GM12878 (cell line): ENCODE results near the gene NEU1. TPM values are rescaled to one million over a fixed set of nuclear protein-coding genes. Genes with fewer than 3 reads are reported as not detected.

Experiments
- ATAC-seq: fragments of 200-7000 bp; cut with Tn5 transposase; 3 replicates; pipeline ENCODE4 v1.9.1; 2020; ENCODE audit warnings: mild to moderate bottlenecking, moderate library complexity
- BruUV-seq: library from RNA; stranded (reverse); fragments of 400-500 nt; replicated peaks from 2 replicates; lab custom pipeline; 2021; lab: Mats Ljungman, UMichigan
- CTCF ChIA-PET: fragments of 300-600 bp; sonication (Branson Sonifier 250); formaldehyde crosslinking; extraction: SDS; loops from one replicate; lab custom pipeline; 2021; ENCODE audit warnings: inconsistent platforms; lab: Yijun Ruan, JAX
- POLR2A ChIA-PET: fragments of 350-600 bp; formaldehyde crosslinking; extraction: SDS; loops from one replicate; lab custom pipeline; 2021; ENCODE audit warnings: inconsistent platforms; lab: Charles Lee
- RAD21 ChIA-PET: fragments of 300-600 bp; sonication (Branson Sonifier 250); formaldehyde crosslinking; loops from one replicate; lab custom pipeline; 2023; ENCODE audit warnings: antibody characterized with exemption; ENCODE audit not compliant: unreplicated experiment; lab: Charles Lee
- SMC1A ChIA-PET: fragments of 300-600 bp; sonication (Branson Sonifier 250); formaldehyde crosslinking; loops from one replicate; lab custom pipeline; 2023; ENCODE audit not compliant: unreplicated experiment, uncharacterized antibody; lab: Charles Lee
- DNase-seq: peaks from one replicate; pipeline ENCODE4 v3.0.0-alpha.2; 2011; ENCODE audit warnings: low read depth, low spot score
- FAIRE-seq: peaks from 3 replicates; lab custom pipeline; 2011; peaks lifted over from hg19 to GRCh38; lab: Jason Lieb, UNC
- H2AFZ ChIP-seq: 2 replicates; pipeline ENCODE4 v1.6.0; 2011; ENCODE audit warnings: low read depth, low read length, control low read depth; ENCODE audit not compliant: control insufficient read depth
- H3K27ac ChIP-seq: 2 replicates; pipeline ENCODE4 v1.5.1; 2011; ENCODE audit warnings: control low read depth; ENCODE audit not compliant: control insufficient read depth, insufficient read depth
- H3K27me3 ChIP-seq, 2 experiments: replicated peaks in 1 of 2; 2 replicates each; pipeline versions ENCODE4 v1.6.0 to v1.6.1; 2011; ENCODE audit warnings: low read length in 1 of 2; ENCODE audit not compliant: control insufficient read depth in 2 of 2, insufficient read depth in 2 of 2
- H3K36me3 ChIP-seq, 2 experiments: 2 replicates each; pipeline ENCODE4 v1.5.1; 2011; ENCODE audit warnings: low read length in 1 of 2; ENCODE audit not compliant: control insufficient read depth in 2 of 2, insufficient read depth in 2 of 2
- H3K4me1 ChIP-seq: 2 replicates; pipeline ENCODE4 v1.6.1; 2011; ENCODE audit warnings: mild to moderate bottlenecking, low read length, moderate library complexity, mixed read lengths; ENCODE audit not compliant: control insufficient read depth, insufficient read depth
- H3K4me2 ChIP-seq: 2 replicates; pipeline ENCODE4 v1.6.0; 2011; ENCODE audit warnings: control low read depth; ENCODE audit not compliant: control insufficient read depth, insufficient read depth
- H3K4me3 ChIP-seq: fragments of 200-600 bp; sonication (generic); 2 replicates; pipeline ENCODE4 v1.5.1; 2016
- H3K79me2 ChIP-seq: 2 replicates; pipeline ENCODE4 v1.6.0; 2011; ENCODE audit warnings: low read length; ENCODE audit not compliant: control insufficient read depth, insufficient read depth
- H3K9ac ChIP-seq: 2 replicates; pipeline ENCODE4 v1.8.0; 2011; ENCODE audit warnings: low read length, control low read depth, mixed read lengths; ENCODE audit not compliant: control insufficient read depth, insufficient read depth
- H3K9me3 ChIP-seq: replicated peaks from 3 replicates; pipeline ENCODE4 v1.5.1; 2011; ENCODE audit warnings: mild to moderate bottlenecking, low read length; ENCODE audit not compliant: control insufficient read depth, insufficient read depth
- H4K20me1 ChIP-seq: 2 replicates; pipeline ENCODE4 v1.6.0; 2011; ENCODE audit not compliant: control insufficient read depth, insufficient read depth
- ATF7 ChIP-seq: fragments of 450-650 bp; IDR thresholded peaks from 2 replicates; pipeline ENCODE4 v1.6.1; 2016; ENCODE audit warnings: low read depth, mild to moderate bottlenecking
- BHLHE40 ChIP-seq, 2 experiments: fragments of 450-650 bp in 1 of 2; IDR thresholded peaks; 2 replicates each; pipeline ENCODE4 v1.6.1; 2011 to 2017; ENCODE audit warnings: low read depth in 2 of 2, borderline replicate concordance in 1 of 2, improper control_type of control experiment in 1 of 2, low read length in 1 of 2, mild to moderate bottlenecking in 1 of 2
- BMI1 ChIP-seq: fragments of 450-650 bp; IDR thresholded peaks from 2 replicates; pipeline ENCODE4 v1.6.1; 2016; ENCODE audit warnings: mild to moderate bottlenecking, moderate library complexity, borderline replicate concordance
- EED ChIP-seq: sonication (generic); IDR thresholded peaks from 2 replicates; pipeline ENCODE4 v1.6.1; 2016; ENCODE audit warnings: antibody characterized with exemption, low read depth
- EGR1 ChIP-seq, 2 experiments: IDR thresholded peaks; 1 replicate in 1 of 2; 2 replicates in 1 of 2; pipeline ENCODE4 v1.6.1; 2011 to 2012; ENCODE audit warnings: low read depth in 2 of 2, low read length in 2 of 2, borderline replicate concordance in 1 of 2, mild to moderate bottlenecking in 1 of 2, moderate library complexity in 1 of 2
- EP300 ChIP-seq, 2 experiments: fragments of 150-350 bp in 1 of 2; IDR thresholded peaks; 2 replicates each; pipeline ENCODE4 v1.6.1; 2011 to 2012; ENCODE audit warnings: low read depth in 2 of 2, low read length in 2 of 2, borderline replicate concordance in 1 of 2, improper control_type of control experiment in 1 of 2, inconsistent platforms in 1 of 2; ENCODE audit not compliant: control insufficient read depth in 1 of 2
- IKZF2 ChIP-seq, 2 experiments: fragments of 450-650 bp; IDR thresholded peaks; 2 replicates each; pipeline ENCODE4 v1.6.1; 2017; ENCODE audit warnings: mild to moderate bottlenecking in 2 of 2, moderate library complexity in 2 of 2
- KAT2A ChIP-seq: conservative IDR thresholded peaks from 2 replicates; pipeline ENCODE4 v1.6.1; 2011; ENCODE audit warnings: low read depth, low read length; ENCODE audit not compliant: control insufficient read depth
- NFIC ChIP-seq: IDR thresholded peaks from 2 replicates; pipeline ENCODE4 v1.6.1; 2012; ENCODE audit warnings: low read depth, mild to moderate bottlenecking, inconsistent platforms, low read length, moderate library complexity
- NFXL1 ChIP-seq: fragments of 450-650 bp; IDR thresholded peaks from 2 replicates; pipeline ENCODE4 v1.6.1; 2017; ENCODE audit warnings: antibody characterized with exemption, mild to moderate bottlenecking, borderline replicate concordance
- NR2F1 ChIP-seq: fragments of 450-650 bp; conservative IDR thresholded peaks from 2 replicates; pipeline ENCODE4 v1.6.1; 2017; ENCODE audit warnings: mild to moderate bottlenecking
- SUPT20H ChIP-seq: IDR thresholded peaks from 2 replicates; pipeline ENCODE4 v1.6.1; 2011; ENCODE audit warnings: low read depth, mild to moderate bottlenecking, low read length, moderate library complexity, borderline replicate concordance; ENCODE audit not compliant: control insufficient read depth
- TCF3 ChIP-seq: IDR thresholded peaks from 2 replicates; pipeline ENCODE4 v1.6.1; 2012; ENCODE audit warnings: low read depth, mild to moderate bottlenecking, low read length, borderline replicate concordance; ENCODE audit not compliant: insufficient read depth
- ZBTB11 ChIP-seq: fragments of 450-650 bp; formaldehyde crosslinking; IDR thresholded peaks from 2 replicates; pipeline ENCODE4 v1.5.0; 2022; ENCODE audit warnings: mild to moderate bottlenecking, missing genetic modification characterization
- WGBS: methylation state at CpG from one replicate; pipeline ENCODE4 v1.1.6; 2016; ENCODE audit warnings: low lambda C conversion rate; ENCODE audit not compliant: insufficient replicate concordance, insufficient coverage; ENCODE audit errors: missing lambda C conversion rate; 5-methylcytosine and 5-hydroxymethylcytosine counted together
- in situ Hi-C: fragments of 300-500 bp; cut with MboI; formaldehyde crosslinking; loops from 9 replicates; pipeline ENCODE4 v1.14.3; 2018; ENCODE audit warnings: mixed read lengths
- intact Hi-C: fragments of 100-400 bp; cut with micrococcal nuclease; formaldehyde crosslinking; loops from one replicate; pipeline ENCODE4 v1.14.2; 2022; ENCODE audit not compliant: unreplicated experiment
- polyA plus RNA-seq, 11 experiments: library from polyadenylated mRNA; depleted of rRNA in 4 of 11; unstranded in 6 of 11; stranded (reverse) in 5 of 11; fragments of >200 nt; fragmentation: Nextera tagmentation in 4 of 11; fragmentation: Illumina TruSeq in 1 of 11; extraction: Ambion mirVana in 4 of 11; extraction: Trizol in 1 of 11; gene quantifications; 1 replicate in 1 of 11; 2 replicates in 10 of 11; pipeline versions ENCODE4 v1.2.1 to v1.2.3, GENCODE V29; 2011 to 2016; ENCODE audit warnings: inconsistent platforms in 2 of 11, missing spikeins in 2 of 11, low read depth in 1 of 11
- total RNA-seq, 4 experiments: library from RNA; depleted of rRNA in 3 of 4; stranded (reverse); fragments of >200 nt in 3 of 4; fragmentation: Illumina TruSeq in 1 of 4; extraction: Trizol in 1 of 4; gene quantifications; 2 replicates each; pipeline versions ENCODE4 v1.2.1 to v1.2.3, GENCODE V29; 2013 to 2021
- TF ChIP-seq, protein P1 (sequence below): IDR thresholded peaks from 2 replicates; pipeline ENCODE4 v1.6.1; 2012; ENCODE audit warnings: low read length, inconsistent platforms

Gene NEU1
- total and polyA plus RNA-seq, 10 of the 15 experiments (the other 5 are each of a cell fraction or from before 2014, with no cell fraction given), result 7.2 to 26.9 (median 21.6) TPM

DNA sequence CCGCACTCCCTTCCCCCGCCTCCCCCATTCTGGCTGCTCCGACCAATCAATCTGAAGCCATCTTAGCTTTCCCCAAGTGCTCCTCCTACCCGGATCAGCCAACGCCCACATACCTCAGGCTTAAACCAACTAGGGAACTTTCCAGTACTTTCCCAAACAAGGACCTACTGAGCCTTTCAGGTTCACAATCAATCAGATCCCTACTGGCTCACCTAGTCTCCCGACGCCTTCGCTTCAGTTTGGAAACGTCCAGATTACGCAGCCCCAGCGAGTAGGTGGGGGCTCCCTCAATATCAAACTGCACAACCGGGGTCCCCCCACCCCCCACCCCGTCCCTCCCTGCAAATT lies 48.0 kb downstream of the NEU1 start (continued):
- TF ChIP-seq ATF7 (peak; percentile 29; the same call in 1 of the 2 replicates), IKZF2 (IDR thresholded peaks at IDR 0.05) (peak; percentile 87), NFXL1 (no peak), EED (peak; percentile 75), BHLHE40 (IDR thresholded peaks at IDR 0.05; ENCODE audit: borderline replicate concordance in 1 of 2, low read depth in 2 of 2, low read length in 1 of 2) (no peak), KAT2A (no peak), TCF3 (no peak), NR2F1 (peak; percentile 30; the same call in 1 of the 2 replicates), EGR1 (IDR thresholded peaks at IDR 0.05; ENCODE audit: borderline replicate concordance in 1 of 2, low read depth in 2 of 2, low read length in 2 of 2) (peak in 1 of 2 experiments; percentile 44; a peak in 1 of 3 replicates)
- TF ChIP-seq, protein P1, sequence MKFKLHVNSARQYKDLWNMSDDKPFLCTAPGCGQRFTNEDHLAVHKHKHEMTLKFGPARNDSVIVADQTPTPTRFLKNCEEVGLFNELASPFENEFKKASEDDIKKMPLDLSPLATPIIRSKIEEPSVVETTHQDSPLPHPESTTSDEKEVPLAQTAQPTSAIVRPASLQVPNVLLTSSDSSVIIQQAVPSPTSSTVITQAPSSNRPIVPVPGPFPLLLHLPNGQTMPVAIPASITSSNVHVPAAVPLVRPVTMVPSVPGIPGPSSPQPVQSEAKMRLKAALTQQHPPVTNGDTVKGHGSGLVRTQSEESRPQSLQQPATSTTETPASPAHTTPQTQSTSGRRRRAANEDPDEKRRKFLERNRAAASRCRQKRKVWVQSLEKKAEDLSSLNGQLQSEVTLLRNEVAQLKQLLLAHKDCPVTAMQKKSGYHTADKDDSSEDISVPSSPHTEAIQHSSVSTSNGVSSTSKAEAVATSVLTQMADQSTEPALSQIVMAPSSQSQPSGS, result no peak

DNA sequence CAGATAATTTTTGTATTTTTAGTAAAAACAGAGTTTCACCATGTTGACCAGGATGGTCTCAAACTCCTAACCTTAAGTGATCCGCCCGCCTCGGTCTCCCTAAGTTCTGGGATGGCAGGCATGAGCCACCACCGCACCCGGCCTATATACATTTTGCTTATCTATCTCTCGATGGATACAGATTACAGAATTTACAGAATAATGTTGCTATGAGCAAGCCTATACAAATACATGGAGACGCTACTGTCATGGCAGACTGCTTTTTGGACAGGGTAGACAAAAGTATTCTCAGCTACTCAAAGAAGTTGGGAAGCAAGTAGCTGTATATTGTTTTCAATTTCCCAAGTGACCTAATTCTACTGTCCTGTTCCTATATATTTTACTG lies 49.2 kb downstream of the NEU1 start:
- FAIRE-seq, result no peak
- Histone ChIP-seq H3K27me3 (no peaks in the 10 kb centered on the region), H4K20me1 (no peaks in the 10 kb centered on the region), H3K4me2 (peak overlapping the region; percentile 82), H3K9ac (peak overlapping the region; percentile 64), H3K9me3 (no peaks in the 10 kb centered on the region), H3K4me3 (peak overlapping the region; percentile 47; the same call in 1 of the 2 replicates), H2AFZ (no peak overlapping the region; the same call in 1 of the 2 replicates), H3K79me2 (no peaks in the 10 kb centered on the region; the same call in 1 of the 2 replicates), H3K36me3 (no peaks in the 10 kb centered on the region), H3K27ac (peak overlapping the region; percentile 58), H3K4me1 (peaks cover 29% of the 10 kb centered on the region)
- ChIA-PET POLR2A (interaction anchor here (0.9 to 5.2 kb wide), 11 partner anchors 10 to 377 kb away, joined by 4 to 91 read pairs (median 10); partner anchors contain the start of genes CLIC1, HSPA1B, MSH5 and PBX2), RAD21 (interaction anchor here (0.9 to 4.3 kb wide), 7 partner anchors 13 to 76 kb away, joined by 3 to 27 read pairs (median 19); partner anchors contain the start of genes CLIC1, HSPA1B and VARS1), SMC1A (interaction anchor here (0.8 to 3.0 kb wide), 7 partner anchors 10 to 77 kb away, joined by 3 to 12 read pairs (median 7); partner anchors contain the start of gene CLIC1), CTCF (interaction anchor here (0.9 to 2.5 kb wide), 7 partner anchors 9 to 41 kb away, joined by 3 to 12 read pairs (median 4); partner anchors contain the start of gene VARS1)
- intact Hi-C loops (loop anchor here (2.0 kb wide), 1 partner anchor 17 kb away; no protein-coding TSS in a partner anchor), in situ Hi-C loops (no loop called here)
- DNase-seq, result no peak
- 99% methylated on average over 7 of the region's 7 CpGs for WGBS
- BruUV-seq, result no TSS peak
- ATAC-seq, result no peak
- TF ChIP-seq EP300 (IDR thresholded peaks at IDR 0.05; ENCODE audit: borderline replicate concordance in 1 of 2, control insufficient read depth in 1 of 2, low read depth in 2 of 2, low read length in 2 of 2) (no peak), ZBTB11 (CRISPR knock-in tag) (no peak), BMI1 (no peak), SUPT20H (no peak), NFIC (no peak)
